Activated CD8-positive, alpha-beta memory T cell treated with anti-CD3 and anti-CD28 coated beads for 48 hours (primary cell): ENCODE data around the gene HIPK4.
"Not testable (repeated sequence)": the region's sequence is repeated elsewhere in the genome, so short reads cannot be mapped to it uniquely, and the experiment has no call there.

ENCODE experiments used
- DNase-seq, 3 experiments: peaks; one replicate each; pipeline ENCODE4 v3.0.0-alpha.2; 2020; ENCODE audit warnings: low read depth in 2 of 3, low spot score in 2 of 3

HIPK4 gene

DNA sequence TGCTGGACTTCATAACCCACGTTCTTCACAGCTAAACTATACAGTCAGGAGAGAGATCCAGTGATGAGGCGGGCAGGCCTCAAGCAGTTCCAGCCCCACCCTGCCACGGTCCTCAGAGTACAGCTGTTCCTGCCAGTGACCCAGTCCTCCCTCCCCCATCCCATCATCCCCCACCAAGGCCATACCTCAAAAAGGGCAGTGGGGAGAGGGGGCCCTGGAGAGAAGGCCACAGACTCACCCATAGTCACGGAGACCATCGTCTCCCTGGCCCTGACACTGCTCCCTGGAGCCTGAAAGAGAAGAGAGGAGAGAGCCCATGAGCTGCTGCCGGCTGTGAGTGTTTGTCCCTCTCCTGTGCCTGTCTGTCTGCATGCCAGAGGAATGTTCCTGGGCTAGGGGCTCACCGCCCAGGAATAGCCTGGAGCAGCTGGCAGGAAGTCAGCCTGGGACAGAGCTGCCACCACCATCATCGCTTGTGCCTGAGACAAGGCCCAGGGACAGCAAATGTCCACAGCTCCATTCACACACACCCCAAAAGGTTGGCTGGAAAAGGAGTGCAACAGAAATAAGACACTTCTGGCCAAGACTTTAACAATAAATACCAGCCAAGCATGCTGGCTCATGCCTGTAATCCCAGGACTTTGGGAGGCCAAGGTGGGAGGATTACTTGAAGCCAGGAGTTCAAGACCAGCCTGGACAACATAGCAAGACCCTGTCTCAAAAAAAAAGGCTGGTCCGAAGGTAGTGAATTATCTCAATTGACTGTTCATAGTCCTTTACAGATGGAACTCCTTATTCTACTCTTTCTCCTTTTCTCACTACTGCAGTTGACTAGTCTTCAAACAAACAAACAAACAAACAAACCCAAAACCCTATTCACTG is 48.1 kb downstream of the HIPK4 start:
- DNase-seq = no peak

DNA sequence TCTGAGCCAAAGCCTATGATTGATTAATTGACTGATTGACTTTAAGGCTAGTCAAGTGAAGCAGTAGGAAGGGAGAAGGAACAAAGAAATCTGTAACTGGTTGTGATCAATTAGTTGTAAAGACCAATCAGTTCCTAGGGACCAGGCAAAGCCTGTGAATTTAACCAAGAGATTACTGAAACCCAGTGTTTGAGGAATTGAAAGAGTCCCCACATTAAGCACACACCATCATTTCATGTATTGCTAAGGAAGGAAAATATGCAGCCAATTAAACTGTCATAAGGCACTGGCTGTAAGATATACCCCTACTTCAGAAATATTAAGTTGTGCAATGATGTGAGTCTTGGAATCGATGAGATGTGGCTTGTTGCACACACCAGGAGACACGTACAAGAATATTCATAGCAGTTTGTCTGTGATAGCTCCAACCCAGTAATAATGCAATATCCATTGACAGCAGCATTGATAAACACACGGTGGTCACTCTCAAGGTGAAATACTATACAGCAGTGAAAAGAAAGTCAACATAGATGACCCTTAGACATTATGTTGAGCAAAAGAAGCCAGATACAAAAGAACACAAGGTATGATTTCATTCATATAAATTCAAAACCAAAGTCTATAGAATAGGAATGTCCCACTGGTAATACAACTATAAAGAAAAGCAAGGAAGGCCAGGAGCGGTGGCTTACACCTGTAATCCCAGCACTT is 50.8 kb downstream of the HIPK4 start:
- DNase-seq = no peak

DNA sequence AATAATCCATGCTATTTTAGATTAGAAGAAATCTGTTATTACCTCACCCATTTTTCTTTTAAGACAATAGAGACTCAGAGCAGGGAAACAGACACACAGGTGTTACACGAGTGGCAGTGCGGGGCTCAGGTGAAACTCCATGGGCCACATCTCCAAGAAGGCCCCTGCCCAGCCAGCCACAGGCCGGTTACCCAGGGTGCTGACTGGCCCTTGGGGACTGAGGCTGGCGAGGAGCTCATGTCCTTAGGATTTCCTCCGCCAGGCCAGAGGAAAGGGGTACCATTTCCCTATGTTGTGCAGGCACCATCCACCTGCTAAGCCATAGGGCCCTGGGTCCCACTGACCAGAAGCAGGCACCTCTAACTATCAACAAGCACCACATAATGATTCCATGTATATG is 52.4 kb downstream of the HIPK4 start:
- DNase-seq = no peak

DNA sequence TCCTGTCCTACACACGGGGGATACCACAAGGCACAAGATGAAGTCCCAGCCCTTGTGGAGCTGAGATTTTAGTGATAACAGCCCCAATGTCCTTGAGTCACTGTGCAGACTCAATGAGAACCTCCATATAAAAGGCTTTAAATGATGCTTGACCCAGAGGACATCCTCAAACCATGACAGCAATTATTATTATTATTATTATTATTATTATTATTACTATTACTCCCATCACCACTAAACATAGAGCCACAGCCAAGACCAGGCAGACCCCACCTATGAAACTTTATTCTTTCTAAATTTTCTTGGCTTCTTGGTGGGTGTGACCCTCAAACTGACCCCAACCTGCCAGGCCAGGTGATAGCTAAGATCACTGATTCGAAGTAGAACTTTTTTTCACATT is 52.9 kb downstream of the HIPK4 start:
- DNase-seq = no peak

DNA sequence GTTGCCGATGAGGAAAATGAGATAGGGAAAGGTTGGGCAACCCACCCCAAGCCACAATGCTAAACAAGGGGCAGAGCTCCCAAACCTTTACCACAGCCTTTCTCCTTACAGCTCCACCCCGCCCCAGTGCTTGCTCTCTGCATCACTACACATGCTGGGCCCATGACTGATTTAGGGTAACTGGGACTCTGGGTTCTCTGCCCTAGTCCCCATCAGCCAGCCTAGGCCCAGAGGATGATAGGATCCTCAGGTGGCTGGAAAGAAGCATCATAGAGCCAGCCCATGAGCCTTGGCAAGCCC is 53.4 kb downstream of the HIPK4 start:
- DNase-seq = no peak

DNA sequence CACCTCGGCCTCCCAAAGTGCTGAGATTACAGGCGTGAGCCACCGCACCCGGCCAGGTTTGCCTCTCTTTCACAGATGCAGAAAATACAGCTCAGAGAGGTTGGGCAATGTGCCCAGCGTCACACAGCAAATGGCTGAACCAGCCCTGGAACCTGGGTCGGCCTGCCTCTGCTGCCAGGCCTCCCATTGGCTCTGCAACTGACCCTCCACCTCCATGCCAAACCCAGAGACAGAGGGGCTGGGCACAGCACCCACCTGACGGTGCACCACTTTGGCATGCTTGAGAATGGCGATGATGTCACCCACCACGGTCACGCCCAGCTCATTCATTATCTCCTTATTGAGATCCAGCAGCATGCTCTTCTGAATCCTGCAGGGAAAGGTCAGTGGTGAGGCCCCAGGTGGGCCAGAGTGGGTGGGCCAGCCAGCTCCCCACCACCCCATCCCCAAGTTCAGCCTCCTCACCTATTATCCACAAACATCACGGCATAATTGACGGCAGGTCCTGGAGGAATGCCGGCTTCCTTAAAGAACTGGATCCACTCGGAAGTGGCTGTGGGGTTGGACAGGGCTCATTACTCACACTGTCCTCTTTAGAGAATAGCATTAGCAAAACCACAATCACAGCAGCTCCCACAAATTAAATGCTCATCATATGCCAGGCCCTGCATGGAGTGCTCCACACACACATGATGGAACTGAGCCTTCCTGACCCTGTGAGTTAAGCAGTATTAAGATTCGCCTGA is 54.0 kb downstream of the HIPK4 start:
- DNase-seq = no peak

DNA sequence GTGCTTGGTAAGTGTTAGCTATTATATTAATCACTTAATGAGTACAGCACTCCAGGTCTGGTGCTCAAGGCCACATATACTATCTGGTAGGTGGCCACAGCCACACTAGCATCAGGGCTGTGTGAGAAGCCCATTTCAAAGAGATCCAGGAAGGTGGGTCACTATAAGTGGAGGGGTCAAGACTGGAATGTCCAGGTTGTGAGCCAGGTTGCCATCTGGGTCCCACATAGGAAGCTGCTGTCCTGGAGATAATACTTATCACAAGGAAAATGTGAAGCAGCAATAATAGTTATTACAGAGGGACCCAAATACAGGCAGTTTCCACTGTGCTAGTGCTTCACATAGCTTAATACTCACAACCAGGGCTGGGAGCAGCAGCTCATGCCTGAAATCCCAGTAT is 54.9 kb downstream of the HIPK4 start:
- no peak for DNase-seq

DNA sequence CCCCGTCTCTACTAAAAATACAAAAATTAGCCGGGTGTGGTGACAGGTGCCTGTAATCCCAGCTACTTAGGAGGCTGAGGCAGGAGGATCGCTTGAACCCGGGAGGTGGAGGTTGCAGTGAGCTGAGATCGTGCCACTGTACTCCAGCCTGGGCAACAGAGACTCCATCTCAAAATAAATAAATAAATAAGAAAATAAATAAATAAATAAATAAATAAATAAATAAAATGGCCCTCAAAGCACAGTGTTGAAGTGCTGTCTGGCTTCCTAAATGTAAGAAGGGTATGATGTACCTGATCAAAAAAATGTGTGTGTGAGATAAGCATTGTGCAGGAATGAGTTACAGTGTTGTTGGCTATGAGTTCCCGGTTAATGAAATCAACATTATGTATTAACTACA is 56.9 kb downstream of the HIPK4 start:
- DNase-seq = not testable (repeated sequence)

DNA sequence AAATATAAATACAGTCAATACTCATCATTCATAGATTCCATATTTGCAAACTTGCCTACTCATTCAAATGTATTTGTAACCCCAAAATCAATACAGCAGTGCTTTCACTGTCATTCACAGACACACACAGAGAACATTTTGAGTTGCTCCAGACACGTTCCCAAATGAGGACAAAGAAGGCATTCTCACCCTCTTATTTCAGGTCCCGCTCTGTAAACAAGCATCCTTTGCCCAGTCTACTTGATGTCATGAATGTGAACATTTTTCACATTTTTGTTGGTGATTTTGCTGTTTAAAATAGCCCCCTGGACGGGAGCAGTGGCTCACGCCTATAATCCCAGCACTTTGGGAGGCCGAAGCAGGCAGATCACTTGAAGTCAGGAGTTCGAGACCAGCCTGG is 57.3 kb downstream of the HIPK4 start:
- DNase-seq = no peak

DNA sequence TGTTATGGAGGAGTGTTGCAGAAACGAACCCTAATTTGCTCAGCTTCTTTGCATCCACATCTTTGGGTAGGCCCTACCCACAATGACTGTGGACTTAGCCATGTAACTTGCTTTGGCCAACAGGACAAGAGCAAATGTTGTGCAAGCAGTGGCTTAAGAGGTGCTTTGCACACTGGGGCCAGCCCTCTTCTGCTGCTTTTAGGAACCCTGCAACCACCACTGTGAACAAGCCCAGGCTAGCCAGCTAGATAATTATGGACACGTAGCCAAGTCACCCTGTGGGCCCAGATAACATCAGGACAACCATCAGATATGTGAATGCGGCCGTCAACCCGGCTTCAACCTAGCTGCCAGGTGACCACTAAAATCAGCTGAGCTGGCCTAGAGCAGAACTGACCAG is 58.9 kb downstream of the HIPK4 start:
- DNase-seq = no peak
